A549 (cell line): ENCODE measurements around the gene DTX4.

Experiments
- CEBPB ChIP-seq, 2 experiments: fragments of >200 bp in 1 of 2; sonication (Bioruptor Twin) in 1 of 2; formaldehyde crosslinking in 1 of 2; IDR thresholded peaks; 2 replicates each; pipeline ENCODE4 v1.6.1; 2012 to 2016
- CHD4 ChIP-seq: fragments of 200-600 bp; sonication (generic); IDR thresholded peaks from 2 replicates; pipeline ENCODE4 v1.6.1; 2016; ENCODE audit warnings: antibody characterized with exemption, mild to moderate bottlenecking, borderline replicate concordance
- EHMT2 ChIP-seq: fragments of 200-600 bp; sonication (generic); IDR thresholded peaks from 2 replicates; pipeline ENCODE4 v1.6.1; 2016; ENCODE audit warnings: antibody characterized with exemption, low read depth, mild to moderate bottlenecking, moderate library complexity
- EP300 ChIP-seq, 2 experiments: fragments of >200 bp; sonication (Bioruptor Twin); formaldehyde crosslinking; IDR thresholded peaks; 2 replicates in 1 of 2; 3 replicates in 1 of 2; pipeline ENCODE4 v1.6.1; 2016 to 2017
- HDAC2 ChIP-seq: fragments of 200-600 bp; sonication (generic); IDR thresholded peaks from 2 replicates; pipeline ENCODE4 v1.6.1; 2016
- JUNB ChIP-seq: fragments of >200 bp; sonication (Bioruptor Twin); formaldehyde crosslinking; IDR thresholded peaks from 2 replicates; pipeline ENCODE4 v1.6.1; 2016
- NFE2L2 ChIP-seq: fragments of 150-350 bp; conservative IDR thresholded peaks from 2 replicates; pipeline ENCODE4 v1.6.1; 2014; ENCODE audit warnings: low read length
- POLR2A ChIP-seq: IDR thresholded peaks from 2 replicates; pipeline ENCODE4 v1.6.1; 2012; ENCODE audit warnings: mild to moderate bottlenecking, low read length
- RCOR1 ChIP-seq: fragments of 150-350 bp; IDR thresholded peaks from 2 replicates; pipeline ENCODE4 v1.6.1; 2014; ENCODE audit warnings: antibody characterized with exemption, low read length, low read depth
- TF ChIP-seq, protein P1 (sequence below): fragments of 200-600 bp; sonication (generic); IDR thresholded peaks from 2 replicates; pipeline ENCODE4 v1.6.1; 2016; ENCODE audit warnings: antibody characterized with exemption, mild to moderate bottlenecking, moderate library complexity
- TF ChIP-seq, protein P2 (sequence below): fragments of 150-350 bp; IDR thresholded peaks from 2 replicates; pipeline ENCODE4 v1.6.1; 2014; ENCODE audit warnings: low read depth, mild to moderate bottlenecking, low read length
- TF ChIP-seq, protein P3 (sequence below): fragments of >200 bp; sonication (Bioruptor Twin); formaldehyde crosslinking; IDR thresholded peaks from 3 replicates; pipeline ENCODE4 v1.5.1; 2016
- TF ChIP-seq, protein P4 (sequence below): IDR thresholded peaks from 2 replicates; pipeline ENCODE4 v1.6.1; 2012
- TF ChIP-seq, protein P5 (sequence below): fragments of >200 bp; sonication (Bioruptor Twin); formaldehyde crosslinking; IDR thresholded peaks from 3 replicates; pipeline ENCODE4 v1.6.1; 2016

DNA sequence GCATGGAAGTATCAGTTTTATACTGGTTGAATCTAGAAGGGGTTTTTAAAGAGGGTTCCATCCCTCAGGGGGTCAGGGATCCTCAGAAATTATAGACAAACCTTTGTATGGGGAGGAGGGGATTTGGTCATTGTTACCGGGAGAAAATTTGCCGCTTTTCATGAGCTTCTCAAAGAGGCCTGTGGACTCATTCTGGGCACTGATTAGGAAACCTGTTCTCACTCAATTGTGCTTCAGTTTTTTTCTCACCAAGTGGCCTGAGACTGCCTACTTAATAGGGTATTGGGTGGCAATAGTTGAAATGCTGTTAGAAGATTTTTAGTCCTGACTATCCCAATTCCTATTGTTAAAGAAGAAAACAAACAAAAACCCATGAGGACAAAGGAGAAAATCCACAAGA lies 26.8 kb downstream of the DTX4 start:
- TF ChIP-seq, protein P1, sequence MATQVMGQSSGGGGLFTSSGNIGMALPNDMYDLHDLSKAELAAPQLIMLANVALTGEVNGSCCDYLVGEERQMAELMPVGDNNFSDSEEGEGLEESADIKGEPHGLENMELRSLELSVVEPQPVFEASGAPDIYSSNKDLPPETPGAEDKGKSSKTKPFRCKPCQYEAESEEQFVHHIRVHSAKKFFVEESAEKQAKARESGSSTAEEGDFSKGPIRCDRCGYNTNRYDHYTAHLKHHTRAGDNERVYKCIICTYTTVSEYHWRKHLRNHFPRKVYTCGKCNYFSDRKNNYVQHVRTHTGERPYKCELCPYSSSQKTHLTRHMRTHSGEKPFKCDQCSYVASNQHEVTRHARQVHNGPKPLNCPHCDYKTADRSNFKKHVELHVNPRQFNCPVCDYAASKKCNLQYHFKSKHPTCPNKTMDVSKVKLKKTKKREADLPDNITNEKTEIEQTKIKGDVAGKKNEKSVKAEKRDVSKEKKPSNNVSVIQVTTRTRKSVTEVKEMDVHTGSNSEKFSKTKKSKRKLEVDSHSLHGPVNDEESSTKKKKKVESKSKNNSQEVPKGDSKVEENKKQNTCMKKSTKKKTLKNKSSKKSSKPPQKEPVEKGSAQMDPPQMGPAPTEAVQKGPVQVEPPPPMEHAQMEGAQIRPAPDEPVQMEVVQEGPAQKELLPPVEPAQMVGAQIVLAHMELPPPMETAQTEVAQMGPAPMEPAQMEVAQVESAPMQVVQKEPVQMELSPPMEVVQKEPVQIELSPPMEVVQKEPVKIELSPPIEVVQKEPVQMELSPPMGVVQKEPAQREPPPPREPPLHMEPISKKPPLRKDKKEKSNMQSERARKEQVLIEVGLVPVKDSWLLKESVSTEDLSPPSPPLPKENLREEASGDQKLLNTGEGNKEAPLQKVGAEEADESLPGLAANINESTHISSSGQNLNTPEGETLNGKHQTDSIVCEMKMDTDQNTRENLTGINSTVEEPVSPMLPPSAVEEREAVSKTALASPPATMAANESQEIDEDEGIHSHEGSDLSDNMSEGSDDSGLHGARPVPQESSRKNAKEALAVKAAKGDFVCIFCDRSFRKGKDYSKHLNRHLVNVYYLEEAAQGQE = no peak
- no peak for TF ChIP-seq EHMT2
- TF ChIP-seq, protein P2, sequence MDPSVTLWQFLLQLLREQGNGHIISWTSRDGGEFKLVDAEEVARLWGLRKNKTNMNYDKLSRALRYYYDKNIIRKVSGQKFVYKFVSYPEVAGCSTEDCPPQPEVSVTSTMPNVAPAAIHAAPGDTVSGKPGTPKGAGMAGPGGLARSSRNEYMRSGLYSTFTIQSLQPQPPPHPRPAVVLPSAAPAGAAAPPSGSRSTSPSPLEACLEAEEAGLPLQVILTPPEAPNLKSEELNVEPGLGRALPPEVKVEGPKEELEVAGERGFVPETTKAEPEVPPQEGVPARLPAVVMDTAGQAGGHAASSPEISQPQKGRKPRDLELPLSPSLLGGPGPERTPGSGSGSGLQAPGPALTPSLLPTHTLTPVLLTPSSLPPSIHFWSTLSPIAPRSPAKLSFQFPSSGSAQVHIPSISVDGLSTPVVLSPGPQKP = no peak
- TF ChIP-seq, protein P3, sequence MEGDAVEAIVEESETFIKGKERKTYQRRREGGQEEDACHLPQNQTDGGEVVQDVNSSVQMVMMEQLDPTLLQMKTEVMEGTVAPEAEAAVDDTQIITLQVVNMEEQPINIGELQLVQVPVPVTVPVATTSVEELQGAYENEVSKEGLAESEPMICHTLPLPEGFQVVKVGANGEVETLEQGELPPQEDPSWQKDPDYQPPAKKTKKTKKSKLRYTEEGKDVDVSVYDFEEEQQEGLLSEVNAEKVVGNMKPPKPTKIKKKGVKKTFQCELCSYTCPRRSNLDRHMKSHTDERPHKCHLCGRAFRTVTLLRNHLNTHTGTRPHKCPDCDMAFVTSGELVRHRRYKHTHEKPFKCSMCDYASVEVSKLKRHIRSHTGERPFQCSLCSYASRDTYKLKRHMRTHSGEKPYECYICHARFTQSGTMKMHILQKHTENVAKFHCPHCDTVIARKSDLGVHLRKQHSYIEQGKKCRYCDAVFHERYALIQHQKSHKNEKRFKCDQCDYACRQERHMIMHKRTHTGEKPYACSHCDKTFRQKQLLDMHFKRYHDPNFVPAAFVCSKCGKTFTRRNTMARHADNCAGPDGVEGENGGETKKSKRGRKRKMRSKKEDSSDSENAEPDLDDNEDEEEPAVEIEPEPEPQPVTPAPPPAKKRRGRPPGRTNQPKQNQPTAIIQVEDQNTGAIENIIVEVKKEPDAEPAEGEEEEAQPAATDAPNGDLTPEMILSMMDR = no peak
- no peak for TF ChIP-seq JUNB
- TF ChIP-seq, protein P4, sequence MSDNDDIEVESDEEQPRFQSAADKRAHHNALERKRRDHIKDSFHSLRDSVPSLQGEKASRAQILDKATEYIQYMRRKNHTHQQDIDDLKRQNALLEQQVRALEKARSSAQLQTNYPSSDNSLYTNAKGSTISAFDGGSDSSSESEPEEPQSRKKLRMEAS = no peak
- TF ChIP-seq HDAC2 = no peak
- TF ChIP-seq NFE2L2 = no peak
- TF ChIP-seq CEBPB (IDR thresholded peaks at IDR 0.05) = no peak
- no peak for TF ChIP-seq CHD4
- TF ChIP-seq EP300 (IDR thresholded peaks at IDR 0.05) = no peak
- TF ChIP-seq, protein P5, sequence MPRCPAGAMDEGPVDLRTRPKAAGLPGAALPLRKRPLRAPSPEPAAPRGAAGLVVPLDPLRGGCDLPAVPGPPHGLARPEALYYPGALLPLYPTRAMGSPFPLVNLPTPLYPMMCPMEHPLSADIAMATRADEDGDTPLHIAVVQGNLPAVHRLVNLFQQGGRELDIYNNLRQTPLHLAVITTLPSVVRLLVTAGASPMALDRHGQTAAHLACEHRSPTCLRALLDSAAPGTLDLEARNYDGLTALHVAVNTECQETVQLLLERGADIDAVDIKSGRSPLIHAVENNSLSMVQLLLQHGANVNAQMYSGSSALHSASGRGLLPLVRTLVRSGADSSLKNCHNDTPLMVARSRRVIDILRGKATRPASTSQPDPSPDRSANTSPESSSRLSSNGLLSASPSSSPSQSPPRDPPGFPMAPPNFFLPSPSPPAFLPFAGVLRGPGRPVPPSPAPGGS = no peak
- no peak for TF ChIP-seq RCOR1
- TF ChIP-seq POLR2A = no peak
